Gastroesophageal sphincter (tissue), 4 donors: Measurements from ENCODE around the gene R3HCC1L. TPM values are rescaled to one million over a fixed set of nuclear protein-coding genes. Genes with fewer than 3 reads are reported as not detected.
A peak's percentile ranks its signal among the peaks of the same experiment; 100 is the strongest.

ENCODE experiments used
- ATAC-seq: fragments of 150-250 bp; one replicate; pipeline ENCODE4 v1.9.1; 2016; ENCODE audit warnings: mild to moderate bottlenecking, moderate library complexity
- H3K27ac ChIP-seq, 4 donors: fragments of 200-600 bp; sonication (generic) in 3 of 4; 1 replicate in 3 of 4; 2 replicates in 1 of 4; pipeline ENCODE4 v1.5.1; 2016 to 2019
- H3K27me3 ChIP-seq: fragments of 200-600 bp; sonication (generic); one replicate; pipeline ENCODE4 v1.5.1; 2019
- H3K36me3 ChIP-seq, 2 donors: fragments of 200-600 bp; sonication (generic); one replicate each; pipeline ENCODE4 v1.5.1; 2019; ENCODE audit warnings: control low read depth in 1 of 2
- H3K4me1 ChIP-seq, 3 donors: fragments of 200-600 bp; sonication (generic); 1 replicate in 2 of 3; 2 replicates in 1 of 3; pipeline ENCODE4 v1.5.1; 2016 to 2019; ENCODE audit warnings: control low read depth in 2 of 3
- H3K4me3 ChIP-seq, 2 donors: fragments of 200-600 bp; sonication (generic); one replicate each; pipeline ENCODE4 v1.5.1; 2019; ENCODE audit warnings: mild to moderate bottlenecking in 1 of 2, moderate library complexity in 1 of 2
- H3K9me3 ChIP-seq, 3 donors: fragments of 200-600 bp; sonication (generic); one replicate each; pipeline ENCODE4 v1.5.1; 2017 to 2019; ENCODE audit warnings: control low read depth in 2 of 3
- CTCF ChIP-seq, 4 experiments: fragments of 200-600 bp in 2 of 4; fragments of 450-650 bp in 2 of 4; sonication (generic) in 1 of 4; IDR thresholded peaks; one replicate each; pipeline ENCODE4 v1.5.1; 2017 to 2019; ENCODE audit warnings: antibody characterized with exemption in 4 of 4, mild to moderate bottlenecking in 2 of 4, moderate library complexity in 2 of 4
- EP300 ChIP-seq: sonication (generic); formaldehyde crosslinking; IDR thresholded peaks from one replicate; pipeline ENCODE4 v1.6.1; 2017; ENCODE audit warnings: antibody characterized with exemption, mild to moderate bottlenecking
- POLR2A ChIP-seq, 2 donors: fragments of 450-650 bp; IDR thresholded peaks; one replicate each; pipeline ENCODE4 v1.6.1; 2017; ENCODE audit warnings: antibody characterized with exemption in 2 of 2, mild to moderate bottlenecking in 2 of 2, moderate library complexity in 1 of 2
- POLR2AphosphoS5 ChIP-seq: sonication (generic); formaldehyde crosslinking; IDR thresholded peaks from one replicate; pipeline ENCODE4 v1.6.1; 2017; ENCODE audit warnings: antibody characterized with exemption
- WGBS, 2 donors: methylation state at CpG; one replicate each; pipeline ENCODE4 v1.1.5; 2018; ENCODE audit warnings: low coverage in 1 of 2; 5-methylcytosine and 5-hydroxymethylcytosine counted together
- total RNA-seq, 4 donors: library from RNA; depleted of rRNA; stranded (reverse); fragments of >200 nt; gene quantifications; one replicate each; pipeline ENCODE4 v1.1.0, GENCODE V29; 2016

The R3HCC1L gene
- 10 to 100 TPM in 3 of 4 donors, 1 to 10 TPM in 1; 9.0 to 15.4 (median 13.7) TPM for total RNA-seq

GRCh38 chr10:98134431-98135221 is at the start of gene R3HCC1L:
TSS of gene R3HCC1L (plus strand) at chr10:98134657. CDS start at chr10:98208115, 73,458 bp downstream.
- no peaks in the 10 kb centered on the region for H3K9me3 ChIP-seq

GRCh38 chr10:98085238-98085637 is 49.2 kb upstream of the R3HCC1L start:
- H3K4me3 ChIP-seq, result no peak overlapping the region
- H3K9me3 ChIP-seq, result no peaks in the 10 kb centered on the region
- 69 to 90% methylated on average over 4 of the region's 4 CpGs for WGBS, 2 donors
- no peak overlapping the region for H3K27ac ChIP-seq
- ATAC-seq, result no peak
- peaks cover 55% of the 10 kb centered on the region for H3K27me3 ChIP-seq
- H3K36me3 ChIP-seq, result no peaks in the 10 kb centered on the region
- no peaks in the 10 kb centered on the region for H3K4me1 ChIP-seq
- TF ChIP-seq CTCF (IDR thresholded peaks at IDR 0.05), result no peak
- TF ChIP-seq EP300, result no peak
- TF ChIP-seq POLR2AphosphoS5, result no peak
- no peak for TF ChIP-seq POLR2A (IDR thresholded peaks at IDR 0.05)

More at GRCh38 chr10:98134431-98135221, at the start of gene R3HCC1L:
- Histone ChIP-seq H3K4me1 (peaks cover 0 to 20% (median 3%) of the 10 kb centered on the region in 3 donors), H3K4me3 (peak within 1 kb of the TSS; percentile 69 to 87), H3K36me3 (no peaks in the 10 kb centered on the region), H3K27me3 (no peaks in the 10 kb centered on the region), H3K27ac (peak within 1 kb of the TSS; percentile 52 to 92 (median 86))
- WGBS, 2 donors, result 0 to 2% methylated on average over 17 to 28 of the region's 64 CpGs
- TF ChIP-seq POLR2AphosphoS5, result peak; percentile 72
- TF ChIP-seq CTCF (IDR thresholded peaks at IDR 0.05), result peak in 1 of 4 experiments; percentile 22
- peak; percentile 54 to 74 for TF ChIP-seq POLR2A (IDR thresholded peaks at IDR 0.05)
- no peak for TF ChIP-seq EP300
- peak; percentile 99 for ATAC-seq

- no peak for ATAC-seq
- no peak overlapping the region for H3K4me3 ChIP-seq
- H3K27me3 ChIP-seq, result peaks cover 62% of the 10 kb centered on the region
- no peak for TF ChIP-seq CTCF (IDR thresholded peaks at IDR 0.05)
- TF ChIP-seq POLR2AphosphoS5, result no peak
- TF ChIP-seq EP300, result no peak
- no peak for TF ChIP-seq POLR2A (IDR thresholded peaks at IDR 0.05)
- no peak overlapping the region for H3K27ac ChIP-seq
- H3K9me3 ChIP-seq, result no peaks in the 10 kb centered on the region
- H3K4me1 ChIP-seq, result no peaks in the 10 kb centered on the region
- no peaks in the 10 kb centered on the region for H3K36me3 ChIP-seq
- 39 to 52% methylated on average over 11 to 14 of the region's 14 CpGs for WGBS, 2 donors
Measured at GRCh38 chr10:98086837-98087708, 47.4 kb upstream of the R3HCC1L start.

- Histone ChIP-seq H3K36me3 (no peaks in the 10 kb centered on the region), H3K4me3 (no peak overlapping the region), H3K9me3 (no peaks in the 10 kb centered on the region), H3K4me1 (no peaks in the 10 kb centered on the region), H3K27me3 (peaks cover 60% of the 10 kb centered on the region), H3K27ac (no peak overlapping the region)
- TF ChIP-seq EP300 (no peak), POLR2AphosphoS5 (no peak), POLR2A (IDR thresholded peaks at IDR 0.05) (no peak), CTCF (IDR thresholded peaks at IDR 0.05) (no peak)
- WGBS, 2 donors, result 42 to 67% methylated on average over 4 to 6 of the region's 7 CpGs
- no peak for ATAC-seq
Measured at GRCh38 chr10:98088186-98088971, 46.1 kb upstream of the R3HCC1L start.
